Inferior parietal cortex (tissue), 1 donor: ENCODE data around the gene IQSEC3.

Source experiments
- DNase-seq: peaks from one replicate; pipeline ENCODE4 v3.0.0-alpha.2; 2016; ENCODE audit errors: extremely low spot score

The IQSEC3 gene

DNA sequence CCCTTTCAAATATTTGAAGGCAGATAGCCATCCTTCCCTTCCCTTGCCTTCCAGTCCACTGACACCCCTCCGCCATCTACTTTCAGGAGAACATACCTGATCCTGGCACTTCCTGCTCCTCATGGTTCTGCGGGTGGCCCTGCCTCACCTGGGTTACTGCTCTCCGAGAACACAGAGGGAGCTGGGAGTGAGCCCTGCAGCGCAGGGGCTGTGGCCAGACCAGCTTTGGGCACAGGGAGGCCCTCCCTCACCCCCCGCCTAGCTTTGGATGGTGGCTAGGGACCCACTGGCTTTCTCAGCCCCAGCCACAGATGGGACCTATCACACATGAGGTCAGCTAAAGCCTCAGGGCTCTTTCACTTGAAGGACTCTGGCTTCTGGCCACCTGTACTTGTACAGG is 12.4 kb downstream of the IQSEC3 start:
- no peak for DNase-seq

DNA sequence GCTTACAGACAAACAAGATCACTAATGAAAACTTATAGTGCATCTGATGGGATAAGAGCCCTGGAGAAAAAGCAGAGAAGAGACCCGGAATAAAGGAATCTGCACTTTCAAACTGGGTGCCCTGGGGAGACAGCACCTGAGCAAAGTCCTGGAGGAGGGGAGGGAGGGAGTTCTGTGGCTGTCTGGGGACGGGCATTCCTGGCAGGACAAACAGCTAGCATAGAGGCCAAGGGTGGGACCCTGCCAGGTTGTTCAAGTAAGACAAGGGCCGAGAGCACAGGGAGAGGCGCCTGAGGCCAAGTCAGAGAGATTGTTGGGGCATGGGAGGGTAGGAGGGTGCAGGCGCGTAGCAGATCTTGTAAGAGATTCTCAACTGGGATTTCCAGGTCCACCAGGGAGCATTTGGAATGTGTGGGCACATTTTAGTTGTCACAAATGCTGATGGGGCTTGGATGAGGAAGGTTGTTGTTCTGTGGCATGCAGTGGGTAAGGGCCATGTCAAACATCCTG is 14.2 kb downstream of the IQSEC3 start:
- no peak for DNase-seq

DNA sequence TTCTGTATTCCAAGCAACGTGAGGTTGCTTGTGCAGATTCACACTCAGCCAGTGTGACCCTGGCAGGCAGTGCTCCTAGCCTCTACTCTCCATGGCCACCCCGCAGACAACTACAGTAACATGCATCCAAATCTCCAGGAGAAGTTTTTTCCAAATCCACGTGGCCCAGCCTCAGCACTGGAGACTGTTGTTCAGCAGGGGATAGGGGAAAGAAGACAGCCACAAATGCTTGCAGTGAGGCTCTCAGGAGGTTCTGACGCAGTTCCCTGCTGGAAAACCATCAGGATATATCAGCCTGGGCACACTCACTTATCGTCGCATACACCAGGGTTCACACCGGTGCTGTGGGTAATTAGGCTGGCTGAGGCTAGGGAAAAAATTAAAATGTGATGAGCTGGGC is 16.2 kb downstream of the IQSEC3 start:
- no peak for DNase-seq

DNA sequence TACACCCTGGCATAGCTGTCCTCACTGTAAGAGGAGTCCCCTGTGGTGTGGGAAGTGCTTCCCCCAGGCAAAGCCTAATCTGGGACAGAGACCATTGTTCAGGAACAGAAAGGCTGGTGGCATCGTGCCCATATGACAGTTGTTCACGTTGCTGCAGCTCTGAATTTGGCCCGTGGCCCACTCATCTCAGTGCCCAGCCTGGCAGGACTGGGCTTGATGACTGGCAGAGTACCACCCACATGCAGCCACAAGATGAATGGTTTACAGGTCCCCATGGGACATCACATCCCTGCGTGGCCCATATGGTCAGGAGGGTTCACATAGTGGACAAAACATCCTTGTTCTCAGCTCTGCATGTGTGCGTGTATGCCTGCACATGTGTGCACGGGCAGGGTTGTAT is 17.5 kb downstream of the IQSEC3 start:
- peak; percentile 39 for DNase-seq

DNA sequence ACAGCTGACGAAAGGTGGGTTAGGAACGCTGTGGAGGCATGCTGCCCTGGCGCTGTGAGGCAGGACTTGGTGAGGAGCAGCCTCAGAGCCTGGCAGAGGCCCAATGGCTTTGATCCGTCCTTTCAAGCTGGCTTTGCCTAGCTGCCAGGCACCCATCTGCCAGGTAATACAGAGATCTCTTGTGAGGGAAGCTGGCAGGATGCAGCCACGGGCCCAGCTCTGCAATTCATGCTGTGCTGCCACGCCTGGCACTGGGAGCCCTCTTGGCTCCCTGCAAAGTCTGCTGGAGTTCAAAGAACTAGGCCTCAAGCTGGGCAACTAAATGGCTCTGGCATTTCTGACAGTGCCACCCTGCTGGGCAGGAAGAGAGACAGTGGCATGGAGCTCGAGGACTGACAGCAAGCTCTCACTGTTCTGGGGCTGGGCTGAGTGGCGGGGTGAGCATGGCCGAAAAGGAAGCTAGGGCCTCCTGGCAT is 18.7 kb downstream of the IQSEC3 start:
- no peak for DNase-seq

DNA sequence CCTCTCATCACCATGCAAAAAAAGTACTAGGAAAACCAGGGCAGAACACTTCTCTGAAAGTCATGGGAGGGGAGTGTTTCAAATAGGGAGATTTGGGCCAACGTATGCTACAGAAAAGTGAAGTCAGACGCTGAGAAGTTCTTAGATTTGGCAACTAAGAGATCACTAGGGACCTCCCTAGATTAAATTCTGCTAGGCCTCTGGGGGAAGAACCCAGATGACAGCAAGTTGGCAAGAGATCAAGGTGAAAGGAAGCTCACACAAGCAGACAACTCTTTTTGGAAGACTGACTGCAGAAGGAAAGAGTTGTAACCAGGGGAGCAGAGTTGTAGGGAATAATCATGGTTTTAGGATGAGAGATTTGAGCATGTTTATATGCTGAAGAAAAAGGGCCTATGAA is 20.7 kb downstream of the IQSEC3 start:
- DNase-seq = no peak

DNA sequence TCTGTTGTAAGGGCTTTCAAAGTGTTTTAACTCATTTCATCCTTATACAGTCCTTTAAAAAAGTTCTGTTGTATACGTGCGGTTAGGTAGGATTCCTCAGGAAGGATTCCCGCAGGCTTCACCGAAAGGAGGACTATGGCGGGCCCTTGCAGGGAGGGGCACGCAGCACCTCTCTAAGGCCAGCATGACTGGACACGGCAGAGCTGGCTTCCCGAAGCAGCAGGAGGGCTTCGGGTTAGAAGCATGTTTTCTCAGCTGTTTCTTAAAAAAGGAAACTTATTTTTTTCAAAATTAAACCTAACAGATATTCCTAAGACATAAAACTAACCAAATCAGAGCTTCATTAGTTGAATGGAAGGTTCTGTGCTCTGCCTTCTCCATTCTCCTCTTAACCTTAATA is 21.3 kb downstream of the IQSEC3 start:
- DNase-seq = no peak

DNA sequence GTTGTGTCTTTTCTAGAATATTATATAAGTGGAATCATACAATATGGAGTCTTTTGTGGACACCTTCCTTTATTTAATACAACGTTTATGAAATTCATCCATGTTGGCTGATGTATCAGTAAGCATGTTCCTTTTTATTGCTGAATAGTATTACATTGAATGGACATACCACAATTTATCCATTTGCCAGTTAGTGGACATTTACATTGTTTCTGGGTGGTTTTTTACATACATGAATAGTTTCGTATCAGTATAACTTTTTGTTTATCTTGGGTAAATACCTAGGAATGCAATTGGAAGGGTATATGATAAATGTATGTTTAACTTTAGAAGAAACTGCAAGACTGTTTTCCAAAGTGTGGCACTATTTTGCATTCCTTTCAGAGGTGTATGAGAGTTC is 23.1 kb downstream of the IQSEC3 start:
- DNase-seq = no peak

DNA sequence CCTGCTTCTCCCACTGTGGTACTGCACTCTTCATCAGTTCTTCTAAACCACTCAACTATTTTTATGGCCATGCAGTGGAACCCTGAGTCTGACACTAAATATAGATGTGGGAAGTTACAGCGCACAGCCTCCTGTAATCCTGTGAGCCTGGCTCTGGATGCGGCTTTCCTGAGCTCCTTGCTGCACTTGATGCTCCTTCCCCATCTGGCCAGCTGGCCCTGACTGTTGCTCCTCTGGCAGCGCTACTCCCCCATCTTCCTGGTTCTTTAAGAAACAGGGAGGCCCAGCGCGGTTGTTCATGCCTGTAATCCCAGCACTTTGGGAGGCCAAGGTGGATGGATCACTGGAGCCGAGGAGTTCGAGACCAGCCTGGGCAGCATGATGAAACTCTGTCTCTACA is 24.6 kb downstream of the IQSEC3 start:
- DNase-seq = no peak

DNA sequence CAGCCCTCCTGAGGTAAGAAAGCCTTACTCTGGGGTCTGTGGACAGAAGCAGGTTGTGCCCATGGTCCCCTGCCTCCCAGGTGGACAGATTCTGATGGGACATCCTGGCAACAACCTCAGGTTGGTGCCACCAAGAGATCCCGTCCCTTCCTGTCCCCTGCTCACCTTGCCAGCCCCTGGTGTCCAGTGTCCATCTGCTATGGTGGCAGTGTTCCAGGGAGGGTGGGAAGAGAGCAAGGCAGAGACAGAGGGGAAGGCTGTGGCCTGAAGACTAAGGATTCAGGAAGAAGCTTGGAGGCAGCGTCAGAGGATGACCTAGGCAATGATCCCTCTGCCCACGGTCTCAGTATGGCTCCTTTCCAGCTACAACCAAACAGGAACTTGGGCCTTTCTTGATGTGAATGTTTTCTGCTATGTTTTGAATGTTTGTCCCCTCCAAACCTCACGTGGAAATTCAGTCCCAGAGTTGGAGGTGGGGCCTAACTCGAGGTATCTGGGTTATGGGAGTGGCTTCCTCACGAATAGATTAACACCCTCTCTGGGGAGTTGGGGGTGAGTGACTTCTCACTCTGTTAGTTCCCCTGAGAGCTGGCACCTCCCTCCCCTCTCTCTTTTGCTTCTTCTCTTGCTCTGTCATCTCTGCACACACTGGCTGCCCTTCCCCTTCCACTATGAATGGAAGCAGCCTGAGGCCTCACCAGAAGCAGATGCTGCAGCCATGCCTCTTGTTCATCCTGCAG is 26.9 kb downstream of the IQSEC3 start:
- no peak for DNase-seq

DNA sequence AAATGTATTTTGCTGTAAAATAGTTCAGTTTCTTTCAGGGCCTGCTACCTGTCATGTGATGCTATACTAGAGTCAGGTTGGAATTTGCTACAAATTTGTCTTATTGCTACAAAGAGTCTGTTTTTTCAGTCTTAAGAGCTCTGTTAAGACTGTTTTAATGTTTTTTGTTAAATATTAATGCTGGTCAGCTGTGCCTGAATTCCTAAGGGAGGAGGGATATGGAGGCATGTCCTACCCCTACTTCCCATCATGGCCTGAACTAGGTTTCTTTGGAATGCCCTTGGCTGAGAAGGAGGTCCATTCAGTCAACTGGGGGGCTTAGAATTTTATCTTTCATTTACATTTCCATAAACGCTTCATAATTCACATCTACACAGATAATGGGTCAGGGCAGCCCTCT is 30.0 kb downstream of the IQSEC3 start:
- DNase-seq = no peak

DNA sequence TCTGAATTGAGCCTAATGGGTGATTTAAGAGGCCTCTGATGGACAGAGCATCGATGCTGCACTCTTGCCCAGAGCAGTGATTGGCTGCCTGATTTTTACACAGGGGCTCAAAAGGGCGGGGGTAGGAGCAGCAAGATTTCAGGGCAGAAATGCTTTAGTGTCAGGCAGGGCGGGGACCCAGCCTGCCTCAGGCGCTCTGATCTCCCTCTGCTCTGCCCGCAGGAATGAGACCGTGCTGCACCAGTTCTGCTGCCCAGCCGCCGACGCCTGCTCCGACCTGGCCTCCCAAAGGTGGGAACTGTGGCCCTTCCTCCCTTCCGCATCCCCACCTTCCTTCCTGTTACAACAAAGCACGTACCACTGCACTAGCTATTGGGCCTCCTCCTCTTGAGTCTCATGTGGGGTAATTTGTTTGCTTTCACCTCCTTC is 32.4 kb downstream of the IQSEC3 start:
- DNase-seq = no peak

DNA sequence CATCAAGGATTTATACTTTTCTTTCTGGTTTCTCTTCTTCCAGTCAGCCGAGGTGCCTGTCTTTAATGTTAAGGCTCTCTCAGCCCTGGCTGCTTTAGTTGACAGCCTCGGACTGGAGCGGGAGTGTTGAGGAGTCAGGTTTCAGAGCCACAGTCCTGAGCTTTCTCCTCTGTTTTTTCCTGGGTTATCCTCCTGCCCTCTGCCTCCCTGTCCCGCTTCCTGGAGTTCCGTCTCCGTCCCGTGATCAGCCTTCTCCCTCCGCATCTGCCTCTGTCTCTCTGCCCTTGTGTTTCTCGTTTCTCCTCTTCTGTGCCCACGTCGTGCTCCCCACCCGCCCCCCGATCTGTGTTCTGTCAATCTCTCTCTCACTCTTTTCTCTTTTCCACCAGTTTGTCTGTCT is 33.0 kb downstream of the IQSEC3 start:
- no peak for DNase-seq

DNA sequence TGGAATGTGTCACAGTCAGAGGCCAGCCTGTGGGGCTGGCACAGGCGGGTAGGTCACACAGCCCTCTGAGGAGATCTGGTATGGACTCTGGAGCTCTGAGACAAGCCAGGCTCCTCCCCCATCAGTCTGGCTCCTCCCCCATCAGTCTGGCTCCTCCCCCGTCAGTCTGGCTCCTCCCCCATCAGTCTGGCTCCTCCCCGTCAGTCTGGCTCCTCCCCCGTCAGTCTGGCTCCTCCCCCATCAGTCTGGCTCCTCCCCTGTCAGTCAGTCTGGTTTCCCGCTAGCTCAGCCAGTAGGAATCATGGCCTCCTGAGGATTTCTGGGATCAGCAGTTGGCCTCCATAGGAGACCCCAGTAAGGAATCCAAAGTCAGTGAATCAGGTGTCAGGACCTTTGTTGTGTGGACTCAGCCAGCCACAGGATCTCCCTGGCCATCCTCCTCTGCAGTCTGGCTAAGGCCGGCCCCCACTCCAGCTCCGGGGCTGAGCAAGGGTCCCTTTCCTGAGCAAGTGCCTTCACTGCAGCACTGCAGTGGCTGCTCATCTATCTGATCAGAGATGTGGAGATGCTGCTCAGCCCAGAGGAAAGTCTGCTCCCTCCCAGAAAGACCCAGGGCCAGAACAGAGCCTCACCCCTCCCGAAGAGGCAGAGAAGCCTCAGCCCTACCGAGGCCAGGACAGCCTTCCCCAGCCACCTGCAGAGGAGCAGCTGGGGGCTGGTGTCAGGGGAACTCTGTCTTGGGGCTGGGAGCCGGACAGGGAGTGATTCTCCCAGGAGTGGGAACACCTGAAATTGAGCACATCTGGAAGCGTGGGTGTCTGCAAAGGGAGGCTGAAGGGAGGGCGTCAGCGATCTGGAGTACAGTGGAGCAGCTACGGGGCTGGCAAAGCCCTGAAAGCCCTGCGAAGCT is 35.7 kb downstream of the IQSEC3 start:
- DNase-seq = no peak

DNA sequence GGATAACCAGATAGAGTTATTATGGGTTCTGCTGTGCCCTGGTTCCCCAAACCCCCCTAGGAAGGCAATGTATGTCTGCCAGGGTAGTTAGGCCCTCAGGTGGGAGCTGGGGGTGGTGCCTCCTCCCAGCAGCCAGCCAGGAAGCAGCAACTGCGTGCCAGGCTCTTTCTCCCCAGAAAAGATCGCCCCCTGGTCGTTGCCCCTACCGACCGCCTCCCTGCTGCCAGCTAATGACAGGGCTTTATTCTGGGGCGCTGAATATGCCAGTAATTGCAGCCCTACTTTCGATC is 36.3 kb downstream of the IQSEC3 start:
- no peak for DNase-seq

DNA sequence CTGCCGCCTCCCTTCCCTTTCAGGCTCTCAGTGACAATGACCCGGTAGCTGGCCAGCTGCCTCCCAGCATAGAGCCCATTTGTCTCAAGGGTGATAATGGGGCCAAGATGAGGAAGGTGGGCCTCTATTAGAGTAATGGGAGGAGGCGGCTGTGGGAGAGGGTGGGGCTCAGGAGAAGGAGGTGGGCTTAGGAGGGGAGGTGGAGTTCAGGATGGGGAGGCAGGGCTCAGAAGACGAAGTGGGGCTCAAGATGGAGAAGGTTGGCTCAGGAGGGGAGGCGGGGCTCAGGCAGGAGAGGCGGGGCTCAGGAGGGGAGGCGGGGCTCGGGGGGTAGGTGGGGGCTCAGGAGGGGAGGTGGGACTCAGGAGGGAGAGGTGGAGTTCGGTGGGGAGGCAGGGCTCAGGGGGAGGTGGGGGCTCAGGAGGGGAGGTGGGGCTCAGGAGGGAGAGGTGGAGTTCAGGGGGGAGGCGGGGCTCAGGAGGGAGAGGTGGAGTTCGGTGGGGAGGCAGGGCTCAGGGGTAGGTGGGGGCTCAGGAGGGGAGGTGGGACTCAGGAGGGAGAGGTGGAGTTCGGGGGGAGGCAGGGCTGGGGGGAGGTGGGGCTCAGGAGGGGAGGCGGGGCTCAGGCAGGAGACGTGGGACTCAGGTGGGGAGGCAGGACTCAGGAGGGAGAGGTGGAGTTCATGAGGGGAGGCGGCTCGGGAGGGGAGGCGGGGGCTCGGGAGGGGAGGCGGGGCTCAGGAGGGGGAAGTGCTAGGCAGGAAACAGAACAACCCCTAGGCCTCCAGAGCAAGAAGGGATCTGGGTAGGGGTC is 36.8 kb downstream of the IQSEC3 start:
- DNase-seq = no peak

DNA sequence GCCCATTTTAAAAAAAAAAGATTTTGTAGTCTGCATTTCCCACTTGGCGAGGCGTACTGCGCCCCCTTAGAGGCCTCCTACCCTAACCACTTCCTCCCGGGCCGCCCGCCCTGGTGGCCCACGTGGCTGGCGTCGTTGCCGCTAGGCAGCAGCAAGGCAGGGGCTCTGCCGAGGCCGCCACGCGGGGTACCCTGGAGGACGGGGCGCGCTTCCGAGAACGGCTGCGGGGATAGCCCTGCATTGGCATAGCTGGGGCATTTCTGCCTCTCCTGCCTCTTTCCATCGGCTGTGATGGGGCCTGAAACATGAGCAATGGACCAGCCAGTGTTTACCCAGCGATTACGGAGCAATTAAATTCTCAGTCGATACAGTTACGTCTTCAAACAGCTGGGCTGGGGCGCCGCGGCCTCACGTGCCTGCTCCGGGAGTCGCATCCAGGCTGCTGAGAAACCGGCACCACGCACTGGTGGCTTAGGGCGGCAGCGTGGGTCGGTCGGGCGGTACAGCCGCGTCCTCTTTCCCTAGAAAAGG is 38.0 kb downstream of the IQSEC3 start:
- no peak for DNase-seq

DNA sequence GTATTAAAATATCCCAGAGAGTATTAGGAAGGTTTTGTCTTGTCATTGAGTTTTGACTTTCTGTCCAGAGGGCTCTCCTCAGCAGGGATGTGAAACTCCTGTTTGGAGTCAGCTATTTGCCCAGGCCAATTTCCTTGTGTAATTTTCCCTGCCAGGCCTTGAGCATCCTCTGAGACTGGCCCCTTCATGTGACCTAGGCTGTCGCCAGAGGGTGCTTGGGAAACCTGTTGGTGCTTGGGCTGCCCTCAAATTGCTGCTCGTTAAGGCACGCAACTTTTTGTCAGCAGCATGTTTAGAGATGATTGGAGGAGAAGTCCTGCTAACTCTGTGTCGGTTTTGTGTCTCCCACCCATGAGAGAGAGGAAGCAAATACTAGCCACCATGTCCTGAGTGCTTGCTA is 39.1 kb downstream of the IQSEC3 start:
- DNase-seq = no peak

DNA sequence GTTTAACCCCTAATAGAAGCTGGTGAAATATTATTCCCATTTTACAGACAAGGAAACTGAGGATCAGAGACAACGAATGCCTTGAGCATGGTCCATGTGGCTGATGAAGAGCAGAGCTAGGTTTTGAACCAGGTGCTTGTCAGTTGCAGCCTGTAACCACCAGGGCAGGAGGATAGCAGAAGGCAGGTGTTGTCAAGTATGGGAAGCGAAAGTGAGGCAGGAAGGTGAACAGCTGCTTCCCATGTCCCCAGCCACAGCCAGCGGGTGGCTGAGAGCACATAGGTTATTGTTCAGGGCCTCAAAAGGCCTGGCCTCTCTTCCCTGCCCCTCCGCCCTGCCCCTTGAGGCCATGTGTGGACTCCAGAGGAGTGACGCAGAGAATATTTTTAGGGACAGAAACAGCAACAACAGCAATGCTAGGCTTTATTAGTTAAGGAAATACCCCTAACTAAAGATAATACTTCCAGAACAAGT is 39.6 kb downstream of the IQSEC3 start:
- no peak for DNase-seq

DNA sequence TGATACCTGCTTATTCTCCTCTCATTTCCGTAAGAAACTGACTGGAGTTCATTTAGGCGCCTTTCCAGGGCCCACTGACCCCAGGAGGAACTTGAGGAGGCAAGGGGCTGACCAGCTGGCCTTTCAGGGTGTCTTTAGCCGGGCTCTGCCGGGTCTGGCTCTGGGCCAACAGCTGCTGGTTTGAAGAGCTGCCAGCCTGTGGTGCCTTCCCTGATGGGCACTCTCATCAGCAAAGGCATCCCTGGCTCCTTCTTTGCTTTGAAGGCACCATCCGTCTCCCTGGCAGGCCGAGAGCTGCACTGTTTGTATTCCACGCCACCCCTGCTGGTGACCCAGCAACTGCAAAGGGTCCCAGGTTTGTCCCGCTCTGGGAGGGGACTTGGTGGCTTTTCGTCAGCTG is 42.0 kb downstream of the IQSEC3 start:
- peak; percentile 36 for DNase-seq

DNA sequence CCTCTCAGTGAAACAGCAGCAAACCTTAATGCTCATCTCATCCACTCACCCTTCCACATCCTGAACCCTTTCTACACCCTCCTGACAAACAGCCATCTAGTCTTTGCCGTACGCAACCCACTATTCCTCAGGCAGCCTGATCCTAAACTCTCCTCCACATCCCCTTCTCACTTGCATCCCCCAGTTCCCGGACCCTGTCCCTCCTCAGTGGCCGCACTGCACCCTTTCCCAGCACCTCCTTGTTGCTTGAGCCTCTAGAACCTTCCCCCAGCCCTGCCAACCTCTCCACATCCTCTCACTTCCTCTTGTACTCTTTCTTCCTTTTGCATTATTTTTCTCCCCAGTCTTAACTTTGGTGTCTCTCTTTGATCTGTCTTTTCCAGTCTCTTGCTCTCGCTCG is 42.9 kb downstream of the IQSEC3 start:
- DNase-seq = no peak

DNA sequence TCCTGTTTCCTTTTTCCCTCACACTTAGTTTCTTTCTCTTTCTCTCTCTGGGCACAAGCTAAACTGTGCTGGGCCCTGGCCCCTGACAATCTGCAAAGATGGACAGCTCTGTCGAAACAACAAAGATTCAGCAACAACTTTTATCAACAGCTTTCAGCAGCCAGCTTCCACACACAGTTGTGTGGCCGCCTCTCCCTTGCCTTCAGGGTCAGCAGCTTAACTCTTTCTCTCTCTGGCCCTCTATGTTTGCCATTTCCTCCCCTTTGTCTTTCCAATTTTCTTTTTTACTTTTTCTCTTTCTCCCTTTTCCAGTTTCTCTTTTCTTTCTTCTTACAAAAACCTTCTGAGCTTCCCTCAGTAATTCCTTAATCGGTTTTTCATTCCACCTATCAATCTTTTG is 43.3 kb downstream of the IQSEC3 start:
- DNase-seq = no peak
